ENCODE results near the gene UBE2G1. TPM values are rescaled to one million over a fixed set of nuclear protein-coding genes. Genes with fewer than 3 reads are reported as not detected.

Gene UBE2G1
- total RNA-seq, 1 experiment from 2014 or later: 80.6 TPM

- TF ChIP-seq CTCF (IDR thresholded peaks at IDR 0.05 in 2 of 3, conservative IDR thresholded peaks at IDR 0.05 in 1 of 3; ENCODE audit: borderline replicate concordance in 1 of 3, insufficient read depth in 1 of 3, low read depth in 2 of 3, low read length in 2 of 3): no peak
- TF ChIP-seq ELF1 (IDR thresholded peaks at IDR 0.05; ENCODE audit: borderline replicate concordance, low read depth): no peak
- TF ChIP-seq SP1 (IDR thresholded peaks at IDR 0.05; ENCODE audit: low read depth): no peak
- TF ChIP-seq ZBTB33 (IDR thresholded peaks at IDR 0.05; ENCODE audit: extremely low read depth, insufficient replicate concordance, low read length): no peak
- TF ChIP-seq TCF7L2 (IDR thresholded peaks at IDR 0.05; ENCODE audit: borderline replicate concordance, extremely low read depth, insufficient read depth, insufficient read length): no peak
- TF ChIP-seq POLR2A (IDR thresholded peaks at IDR 0.05; ENCODE audit: borderline replicate concordance, extremely low read depth, insufficient read depth, insufficient read length): no peak
- TF ChIP-seq EZH2phosphoT487 (IDR thresholded peaks at IDR 0.05; ENCODE audit: borderline replicate concordance): no peak
- TF ChIP-seq MAX (IDR thresholded peaks at IDR 0.05): no peak
- no peak for TF ChIP-seq ATF3 (IDR thresholded peaks at IDR 0.05)
- no peak for TF ChIP-seq JUND (IDR thresholded peaks at IDR 0.05)
- no peak for TF ChIP-seq CEBPB (IDR thresholded peaks at IDR 0.05; ENCODE audit: low read depth)
- no peak for TF ChIP-seq ZFX (IDR thresholded peaks at IDR 0.05)
- ATAC-seq: no peak
Measured at GRCh38 chr17:4411201-4411600, 44.7 kb upstream of the UBE2G1 start.

More at GRCh38 chr17:4411201-4411600, 44.7 kb upstream of the UBE2G1 start:
- Histone ChIP-seq H3K79me2 (ENCODE audit: insufficient read depth, low read length) (no peaks in the 10 kb centered on the region), H3K36me3 (ENCODE audit: control insufficient read depth in 1 of 2, insufficient read depth in 2 of 2, low read length in 2 of 2) (no peaks in the 10 kb centered on the region), H3K9me3 (ENCODE audit: control insufficient read depth in 1 of 2, insufficient read depth in 1 of 2, low read depth in 1 of 2, low read length in 2 of 2) (no peaks in the 10 kb centered on the region), H3K27ac (ENCODE audit: low read depth, low read length) (no peak overlapping the region), H2AFZ (ENCODE audit: low read depth, low read length, poor library complexity, severe bottlenecking) (no peak overlapping the region), H3K9ac (ENCODE audit: low read length) (no peak overlapping the region), H3K27me3 (ENCODE audit: insufficient read depth, low read length) (no peaks in the 10 kb centered on the region), H3K9me2 (ENCODE audit: insufficient read depth) (no peaks in the 10 kb centered on the region), H3K4me3 (replicated peaks in 1 of 2; ENCODE audit: low read depth in 1 of 2, low read length in 2 of 2) (no peak overlapping the region), H4K20me1 (ENCODE audit: insufficient read depth) (no peaks in the 10 kb centered on the region), H3K4me2 (ENCODE audit: low read length) (no peak overlapping the region), H3K4me1 (ENCODE audit: control insufficient read depth in 1 of 2, insufficient read depth in 2 of 2, low read length in 2 of 2) (peaks cover 0 to 4% of the 10 kb centered on the region in 2 experiments; a peak in 2 of 4 replicates)
- CTCF ChIA-PET: interaction anchor here (0.9 to 2.2 kb wide), 3 partner anchors 10 to 211 kb away, joined by 3 to 13 read pairs (median 12); no protein-coding TSS in a partner anchor
- RAD21 ChIA-PET (ENCODE audit: low non-redundant PET in 1 of 2, low total read pairs in 2 of 2, uncharacterized antibody in 2 of 2, unreplicated experiment in 2 of 2): interaction anchor here in 1 of 2 experiments (2.1 kb wide), 1 partner anchor 196 kb away, joined by 13 read pairs; no protein-coding TSS in a partner anchor
- POLR2A ChIA-PET: no interaction called here
- intact Hi-C loops (cut with micrococcal nuclease): loop anchor here (5.0 to 10.0 kb wide), 2 partner anchors 376 to 479 kb away; no protein-coding TSS in a partner anchor
- BruUV-seq (replicated peaks): no TSS peak
- no peak for DNase-seq (ENCODE audit: low read depth, low spot score)

Data from HCT116 (cell line).